Stimulated activated CD4-positive, alpha-beta T cell treated with anti-CD3 and anti-CD28 coated beads, Interleukin-4, amount 100 ng/mL, for 48 hours (primary cell): Measurements from ENCODE around the gene FHL3.
"Not testable (repeated sequence)": the region's sequence is repeated elsewhere in the genome, so short reads cannot be mapped to it uniquely, and the experiment has no call there.

Source experiments
- DNase-seq, 2 donors: peaks; one replicate each; pipeline ENCODE4 v3.0.0-alpha.2; 2020; ENCODE audit warnings: low read depth in 2 of 2

FHL3 gene

GRCh38 chr1:38037221-38037939 lies 32.1 kb upstream of the FHL3 start:
- no peak for DNase-seq

- DNase-seq: no peak
These were observed 29.6 kb upstream of the FHL3 start for GRCh38 chr1:38034871-38035270.

GRCh38 chr1:38032992-38033391 lies 27.7 kb upstream of the FHL3 start:
- not testable (repeated sequence) for DNase-seq

- DNase-seq: no peak
These were observed 26.2 kb upstream of the FHL3 start for GRCh38 chr1:38031513-38031866.

GRCh38 chr1:38030596-38031512 lies 25.5 kb upstream of the FHL3 start:
- DNase-seq: no peak

- DNase-seq: peak; percentile 65 to 74
These were observed 24.6 kb upstream of the FHL3 start for GRCh38 chr1:38029685-38030511.

GRCh38 chr1:38029081-38029681 lies 23.9 kb upstream of the FHL3 start:
- DNase-seq: no peak

GRCh38 chr1:38028671-38029070 lies 23.4 kb upstream of the FHL3 start:
- DNase-seq: no peak

- DNase-seq: peak; percentile 65 to 78
These were observed 22.8 kb upstream of the FHL3 start for GRCh38 chr1:38028105-38028591.

GRCh38 chr1:38027201-38028104 lies 22.1 kb upstream of the FHL3 start:
- DNase-seq: no peak

GRCh38 chr1:38026592-38027200 lies 21.4 kb upstream of the FHL3 start:
- DNase-seq: no peak

GRCh38 chr1:38025664-38026063 lies 20.4 kb upstream of the FHL3 start:
- DNase-seq: no peak

GRCh38 chr1:38025233-38025632 lies 19.9 kb upstream of the FHL3 start:
- no peak for DNase-seq

GRCh38 chr1:38022810-38023209 lies 17.5 kb upstream of the FHL3 start:
- no peak for DNase-seq

- no peak for DNase-seq
These were observed 16.7 kb upstream of the FHL3 start for GRCh38 chr1:38021969-38022368.

- DNase-seq: no peak
These were observed 15.1 kb upstream of the FHL3 start for GRCh38 chr1:38020396-38020795.

GRCh38 chr1:38018864-38019343 lies 13.6 kb upstream of the FHL3 start:
- DNase-seq: no peak

GRCh38 chr1:38015978-38016725 lies 10.8 kb upstream of the FHL3 start:
- DNase-seq: no peak

GRCh38 chr1:38014724-38015424 lies 9.6 kb upstream of the FHL3 start:
- no peak for DNase-seq
